ENCODE data around the gene SERPINA3. TPM values are rescaled to one million over a fixed set of nuclear protein-coding genes. Genes with fewer than 3 reads are reported as not detected.

The SERPINA3 gene
- total RNA-seq, result 5.2 and 8.0 TPM in 2 replicates
- long read RNA-seq, transcript SERPINA3-201 (5 exons, 1,589 nt), result major isoform, 16 of 20 reads
- long read RNA-seq, partial matches to known transcripts, result 0 of 20 reads
- long read RNA-seq, other reads (novel, unspliced or antisense), result 1 of 20 reads

GRCh38 chr14:94612174-94612573, at the start of gene SERPINA3:
SERPINA3 (plus strand) TSS chr14:94612391; CDS start chr14:94614442, 2,051 bp downstream.
- no peak within 1 kb of the TSS for H3K4me3 Mint-ChIP-seq (ENCODE audit: low read depth)
- peak within 1 kb of the TSS; percentile 62 for H3K27ac Mint-ChIP-seq
- no peak for DNase-seq (ENCODE audit: low spot score, unreplicated experiment)
- H3K36me3 Mint-ChIP-seq (ENCODE audit: insufficient read depth), result peaks cover 3% of the 10 kb centered on the region
- H3K4me1 Mint-ChIP-seq (ENCODE audit: low read depth), result peaks cover 13% of the 10 kb centered on the region
- TF ChIP-seq CTCF (IDR thresholded peaks at IDR 0.05; ENCODE audit: unreplicated experiment), result no peak
- no peaks in the 10 kb centered on the region for H3K27me3 Mint-ChIP-seq
- H3K9me3 Mint-ChIP-seq (ENCODE audit: low read depth), result peaks cover 8% of the 10 kb centered on the region

GRCh38 chr14:94562941-94563883, 49.0 kb upstream of the SERPINA3 start:
- no peaks in the 10 kb centered on the region for H3K27me3 Mint-ChIP-seq
- H3K9me3 Mint-ChIP-seq (ENCODE audit: low read depth), result peaks cover 9% of the 10 kb centered on the region
- no peak overlapping the region for H3K27ac Mint-ChIP-seq
- peaks cover 29% of the 10 kb centered on the region for H3K4me1 Mint-ChIP-seq (ENCODE audit: low read depth)
- DNase-seq (ENCODE audit: low spot score, unreplicated experiment), result no peak
- no peak for TF ChIP-seq CTCF (IDR thresholded peaks at IDR 0.05; ENCODE audit: unreplicated experiment)
- H3K36me3 Mint-ChIP-seq (ENCODE audit: insufficient read depth), result peaks cover 12% of the 10 kb centered on the region
- no peak overlapping the region for H3K4me3 Mint-ChIP-seq (ENCODE audit: low read depth)

GRCh38 chr14:94564381-94564780, 47.8 kb upstream of the SERPINA3 start:
- no peak for DNase-seq (ENCODE audit: low spot score, unreplicated experiment)
- Mint-ChIP-seq H3K4me3 (ENCODE audit: low read depth) (no peak overlapping the region), H3K27ac (no peak overlapping the region), H3K9me3 (ENCODE audit: low read depth) (peaks cover 9% of the 10 kb centered on the region), H3K4me1 (ENCODE audit: low read depth) (peaks cover 26% of the 10 kb centered on the region), H3K36me3 (ENCODE audit: insufficient read depth) (peaks cover 12% of the 10 kb centered on the region), H3K27me3 (no peaks in the 10 kb centered on the region)
- no peak for TF ChIP-seq CTCF (IDR thresholded peaks at IDR 0.05; ENCODE audit: unreplicated experiment)

- H3K4me1 Mint-ChIP-seq (ENCODE audit: low read depth), result peaks cover 18% of the 10 kb centered on the region
- H3K4me3 Mint-ChIP-seq (ENCODE audit: low read depth), result no peak overlapping the region
- no peaks in the 10 kb centered on the region for H3K27me3 Mint-ChIP-seq
- H3K9me3 Mint-ChIP-seq (ENCODE audit: low read depth), result peaks cover 9% of the 10 kb centered on the region
- no peak for DNase-seq (ENCODE audit: low spot score, unreplicated experiment)
- no peak overlapping the region for H3K27ac Mint-ChIP-seq
- no peak for TF ChIP-seq CTCF (IDR thresholded peaks at IDR 0.05; ENCODE audit: unreplicated experiment)
- peaks cover 12% of the 10 kb centered on the region for H3K36me3 Mint-ChIP-seq (ENCODE audit: insufficient read depth)
Observed at GRCh38 chr14:94568186-94568585, 44.0 kb upstream of the SERPINA3 start.

GRCh38 chr14:94569381-94570001, 42.7 kb upstream of the SERPINA3 start:
- H3K27ac Mint-ChIP-seq, result no peak overlapping the region
- peaks cover 29% of the 10 kb centered on the region for H3K4me1 Mint-ChIP-seq (ENCODE audit: low read depth)

More at GRCh38 chr14:94569381-94570001, 42.7 kb upstream of the SERPINA3 start:
- no peaks in the 10 kb centered on the region for H3K27me3 Mint-ChIP-seq
- TF ChIP-seq CTCF (IDR thresholded peaks at IDR 0.05; ENCODE audit: unreplicated experiment), result no peak
- no peak overlapping the region for H3K4me3 Mint-ChIP-seq (ENCODE audit: low read depth)
- H3K36me3 Mint-ChIP-seq (ENCODE audit: insufficient read depth), result peaks cover 8% of the 10 kb centered on the region
- H3K9me3 Mint-ChIP-seq (ENCODE audit: low read depth), result peaks cover 4% of the 10 kb centered on the region
- no peak for DNase-seq (ENCODE audit: low spot score, unreplicated experiment)
